NCI-H2227 (cell line): ENCODE measurements around the gene PTPN18.

Source experiments
- DNase-seq: peaks from one replicate; lab custom pipeline; 2025; ENCODE audit not compliant: unreplicated experiment; lab: John Stamatoyannopoulos, UW

Gene PTPN18

DNA sequence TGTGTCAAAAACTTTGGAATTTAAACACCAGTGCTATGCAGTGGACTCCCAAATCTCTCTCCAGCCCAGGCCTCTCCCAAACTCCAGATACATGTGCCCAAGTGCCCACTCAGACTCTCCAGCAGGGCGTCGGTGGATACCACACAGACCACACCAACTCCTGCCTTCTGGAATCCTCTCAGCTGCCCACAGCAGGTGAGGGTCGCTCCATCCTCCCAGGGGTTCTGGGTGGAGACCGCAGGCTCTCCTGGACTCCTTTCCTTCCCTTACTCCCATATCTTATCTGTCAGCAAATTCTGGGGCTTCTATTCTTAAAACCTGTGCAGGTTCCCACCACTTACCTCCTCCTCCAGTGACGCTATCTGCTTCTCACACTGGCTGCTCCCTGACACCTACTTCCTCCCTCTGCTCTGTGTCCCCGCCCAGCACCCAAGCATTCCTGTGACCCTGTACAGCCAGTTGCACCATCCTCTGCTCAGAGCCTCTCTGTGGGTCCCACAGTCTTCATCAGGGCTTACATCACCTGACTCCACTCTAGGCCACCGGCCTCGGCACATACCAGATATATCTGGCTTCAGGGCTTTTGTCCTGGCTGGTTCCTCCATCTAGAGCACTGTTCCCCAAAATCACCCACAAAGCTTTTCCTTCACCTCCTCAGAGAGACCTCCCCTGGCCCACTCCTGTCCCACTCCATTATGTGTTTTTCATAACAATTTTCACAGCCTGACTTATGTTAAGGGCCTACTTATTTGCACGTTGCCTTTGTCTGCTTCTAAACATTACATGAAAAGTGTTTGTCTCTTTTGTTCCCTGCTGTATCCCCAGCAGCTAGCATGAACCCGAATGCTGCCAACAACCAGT, 15.7 kb upstream of the PTPN18 start:
- no peak for DNase-seq

DNA sequence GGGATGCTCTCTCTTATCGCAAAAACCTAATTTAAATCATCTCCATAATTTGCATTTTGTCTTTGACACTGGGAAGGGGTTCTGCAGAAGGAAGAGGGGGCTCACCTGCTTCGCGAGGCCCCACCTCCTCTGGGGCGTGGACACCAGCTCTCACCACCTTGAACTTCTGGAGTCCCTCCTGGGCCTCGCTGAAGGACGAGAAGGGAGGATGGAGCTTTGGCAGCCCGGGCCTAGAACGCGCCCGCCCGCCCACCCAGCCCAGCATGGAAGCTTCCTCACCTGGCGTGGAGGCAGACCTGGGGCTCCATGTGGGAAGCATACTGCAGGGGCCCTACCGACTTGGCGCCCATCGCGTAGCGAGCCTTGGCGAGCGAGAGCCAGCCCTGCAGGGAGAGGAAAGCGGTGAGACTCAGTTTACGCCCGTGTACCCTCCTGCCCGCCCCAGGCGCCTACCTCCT, 14.3 kb upstream of the PTPN18 start:
- DNase-seq, result peak; percentile 59

DNA sequence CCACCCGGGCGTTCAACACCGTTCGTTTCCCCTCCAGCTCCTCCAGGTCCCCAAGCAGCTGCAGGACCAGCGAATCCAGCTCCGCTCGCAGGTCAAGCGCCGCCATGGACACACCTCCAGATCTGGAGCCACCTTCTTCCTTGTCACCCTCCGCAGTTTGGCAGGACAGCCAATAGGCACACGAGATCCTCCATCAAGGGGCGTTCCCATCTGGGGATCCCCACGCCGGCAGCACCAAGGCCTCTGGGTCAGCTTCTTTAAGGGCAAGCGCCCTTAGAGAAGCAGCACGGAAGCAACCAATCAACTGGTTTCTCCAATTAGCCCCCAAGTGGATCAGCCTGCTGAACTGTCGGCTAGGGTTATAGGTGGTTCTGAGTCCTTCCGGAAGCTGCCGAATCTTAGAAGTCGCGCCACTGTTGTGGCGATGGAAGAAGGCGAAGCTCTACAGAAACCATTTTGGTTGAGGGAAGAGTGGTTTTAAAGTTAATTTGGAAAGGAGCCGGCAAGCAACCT, 13.8 kb upstream of the PTPN18 start:
- DNase-seq, result peak; percentile 96

DNA sequence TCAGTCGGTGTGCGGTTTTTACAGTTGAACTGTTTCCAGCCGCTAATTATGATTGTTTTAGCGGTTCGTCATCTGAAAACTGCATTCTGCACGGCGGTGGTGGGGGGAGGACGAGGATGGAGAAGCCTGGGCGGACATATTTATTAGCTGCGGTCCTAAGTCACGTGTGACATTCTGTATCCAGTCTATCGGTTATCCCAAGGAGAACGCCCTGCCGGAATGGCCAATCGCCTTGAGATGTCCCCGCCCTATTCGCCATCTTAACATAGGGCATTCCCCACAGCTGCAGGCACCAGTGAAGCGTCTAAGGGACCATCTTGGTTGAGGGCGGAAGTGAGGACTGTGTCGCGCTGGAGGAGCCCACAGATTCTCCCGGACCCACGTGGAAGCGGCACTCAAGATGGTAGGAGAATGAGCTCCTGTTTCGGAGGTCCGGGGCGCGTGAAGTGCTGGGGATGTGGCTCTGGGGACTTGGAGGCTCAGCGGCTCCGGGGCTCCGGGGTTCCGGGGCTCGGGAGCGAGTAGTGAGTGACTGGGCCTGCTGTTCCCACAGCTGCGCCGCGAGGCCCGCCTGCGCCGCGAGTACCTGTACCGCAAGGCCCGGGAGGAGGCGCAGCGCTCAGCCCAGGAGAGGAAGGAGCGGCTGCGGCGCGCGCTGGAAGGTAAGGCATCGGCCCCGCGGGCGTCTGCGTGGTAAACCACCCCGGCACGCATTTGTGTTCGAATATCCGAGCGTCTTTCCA, 13.2 kb upstream of the PTPN18 start, which contains the start of gene IMP4:
TSS of gene IMP4 (plus strand) at position 365 of the 743 bp plus-strand sequence. CDS start at position 401, 36 bp downstream.
- peak; percentile 100 for DNase-seq

DNA sequence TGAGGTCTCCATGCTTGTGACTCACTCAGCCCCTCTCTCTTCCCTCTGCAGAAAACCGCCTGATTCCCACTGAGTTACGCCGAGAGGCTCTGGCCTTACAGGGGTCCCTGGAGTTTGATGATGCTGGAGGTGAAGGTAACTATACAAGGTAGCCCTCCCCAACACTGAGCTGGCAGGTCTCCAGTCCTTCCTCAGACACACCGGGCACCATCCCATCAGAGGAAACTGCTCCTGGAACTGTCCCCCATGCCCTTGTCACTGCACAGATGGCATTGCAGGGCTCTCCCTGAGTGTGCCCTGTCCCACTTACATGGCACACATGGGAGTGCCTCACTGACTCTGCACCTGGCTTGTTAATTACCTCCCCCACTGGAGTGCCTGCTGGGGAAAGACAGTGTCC, 11.3 kb upstream of the PTPN18 start:
- no peak for DNase-seq

DNA sequence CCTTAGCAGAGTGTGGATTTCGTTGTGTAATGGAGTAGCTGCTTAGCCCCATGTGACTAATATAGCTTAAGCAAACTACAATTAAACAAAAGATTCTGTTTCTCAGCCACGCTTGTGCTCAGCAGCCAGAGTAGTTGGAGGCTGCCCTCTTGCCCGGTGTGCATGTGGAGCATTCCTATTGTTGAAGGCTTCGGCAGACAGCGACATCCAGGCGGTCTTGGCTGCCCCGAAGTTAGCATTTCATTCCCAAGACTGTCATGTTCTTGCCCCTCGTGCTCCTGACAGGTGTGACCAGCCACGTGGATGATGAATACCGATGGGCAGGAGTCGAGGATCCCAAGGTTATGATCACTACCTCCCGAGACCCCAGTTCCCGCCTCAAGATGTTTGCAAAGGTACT, 10.8 kb upstream of the PTPN18 start:
- no peak for DNase-seq

DNA sequence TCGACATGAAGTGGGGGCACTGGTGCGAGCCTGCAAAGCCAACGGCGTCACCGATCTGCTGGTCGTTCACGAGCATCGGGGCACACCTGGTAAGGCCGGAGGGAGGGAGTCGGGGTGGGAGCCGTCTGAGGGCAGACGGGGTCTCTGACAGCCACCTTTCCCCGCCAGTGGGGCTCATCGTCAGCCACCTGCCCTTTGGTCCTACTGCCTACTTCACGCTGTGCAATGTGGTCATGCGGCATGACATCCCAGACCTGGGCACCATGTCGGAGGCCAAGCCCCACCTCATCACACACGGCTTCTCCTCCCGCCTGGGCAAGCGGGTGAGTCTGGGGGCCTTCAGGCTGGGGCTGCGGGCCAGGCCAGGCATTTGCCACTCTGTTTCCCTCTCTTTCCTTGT, 10.2 kb upstream of the PTPN18 start:
- DNase-seq, result no peak

DNA sequence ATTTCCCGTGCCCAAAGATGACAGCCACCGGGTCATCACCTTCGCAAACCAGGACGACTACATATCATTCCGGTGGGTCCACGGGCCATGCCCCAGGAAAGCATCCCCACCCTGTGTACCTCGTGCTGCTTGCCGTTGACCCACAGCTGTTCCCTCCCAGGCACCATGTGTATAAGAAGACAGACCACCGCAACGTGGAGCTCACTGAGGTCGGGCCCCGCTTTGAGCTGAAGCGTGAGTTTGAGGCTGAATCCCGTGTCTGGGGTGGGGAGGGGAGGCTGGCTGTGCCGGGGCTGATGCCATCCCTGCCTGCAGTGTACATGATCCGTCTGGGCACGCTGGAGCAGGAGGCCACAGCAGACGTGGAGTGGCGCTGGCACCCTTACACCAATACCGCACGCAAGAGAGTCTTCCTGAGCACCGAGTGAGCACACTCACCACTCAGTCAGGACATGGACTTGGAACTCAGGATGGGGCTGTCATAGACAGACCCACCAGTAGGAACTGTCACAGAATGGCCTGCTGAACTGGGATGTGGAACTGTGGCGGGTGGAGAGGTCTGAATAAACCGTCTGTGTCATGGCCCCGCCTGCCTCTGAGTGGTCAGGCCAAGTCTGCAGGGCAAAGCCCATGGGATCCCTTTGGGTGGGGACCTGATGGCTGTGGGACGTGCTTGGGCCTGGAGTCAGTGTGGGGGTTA, 9.7 kb upstream of the PTPN18 start:
- no peak for DNase-seq

DNA sequence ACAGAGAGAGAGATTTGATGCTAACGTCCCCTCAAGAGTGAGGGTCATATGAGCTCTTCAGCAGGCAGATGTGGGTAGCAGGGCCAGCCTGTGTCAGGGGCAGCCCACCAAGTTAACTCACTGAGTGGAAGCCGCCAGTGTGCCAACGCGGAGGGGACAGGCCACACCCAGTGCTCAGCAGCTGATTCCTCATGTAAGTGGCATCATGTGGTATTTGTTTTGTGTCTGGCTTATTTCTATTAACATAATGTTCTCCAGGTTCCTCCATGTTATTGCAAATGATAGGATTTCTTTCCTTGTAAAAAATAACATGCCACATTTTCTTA, 9.2 kb upstream of the PTPN18 start:
- DNase-seq, result no peak

DNA sequence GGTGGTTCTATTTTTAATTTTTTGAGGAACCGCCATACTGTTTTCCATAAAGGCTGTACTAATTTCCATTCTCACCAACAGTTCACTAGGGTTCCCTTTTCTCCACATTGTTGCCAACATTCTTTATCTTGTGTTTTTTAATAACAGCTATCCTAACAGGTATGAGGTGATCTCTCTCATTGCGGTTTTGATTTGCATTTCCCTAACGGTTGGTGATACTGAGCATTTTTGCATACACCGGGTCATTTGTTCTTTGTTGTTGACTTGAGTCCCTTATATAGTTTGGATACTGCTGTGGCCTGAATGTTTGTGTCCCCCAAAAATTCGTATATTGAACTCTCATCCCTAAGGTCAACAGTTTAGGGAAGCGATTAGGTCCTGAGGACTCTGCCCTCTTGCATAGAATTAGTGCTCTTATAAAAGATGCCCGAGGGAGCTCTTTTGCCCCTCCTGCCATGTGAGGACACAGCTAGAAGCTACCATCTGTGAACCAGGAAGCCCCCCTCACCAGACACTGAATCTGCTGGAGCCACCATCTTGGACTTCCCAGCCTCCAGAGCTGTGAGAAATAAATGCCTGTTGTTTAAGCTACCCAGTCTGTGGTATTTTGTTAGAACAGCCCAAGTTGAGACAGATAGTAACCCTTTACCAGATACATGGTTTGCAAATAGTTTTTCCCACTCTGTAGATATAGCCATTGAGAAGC, 8.5 kb upstream of the PTPN18 start:
- DNase-seq, result no peak

DNA sequence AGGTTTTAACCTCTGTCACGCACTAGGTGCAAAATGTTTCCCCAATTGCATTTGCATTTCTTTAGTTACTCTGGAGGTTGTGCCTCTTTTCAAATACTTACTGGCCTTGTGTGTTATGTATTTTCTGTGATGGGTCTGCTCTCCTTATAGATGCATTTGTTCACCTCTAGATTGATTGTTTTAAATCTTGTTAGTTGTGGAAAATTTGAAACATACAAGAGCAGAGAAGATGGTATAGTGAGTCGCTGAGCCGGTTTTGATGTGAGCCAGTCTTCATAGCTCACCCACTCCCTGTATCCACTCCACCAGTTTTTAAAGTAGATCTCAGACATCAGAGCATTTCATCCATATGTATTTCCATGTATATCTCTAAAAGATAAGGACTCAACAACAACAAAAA, 6.7 kb upstream of the PTPN18 start:
- no peak for DNase-seq

DNA sequence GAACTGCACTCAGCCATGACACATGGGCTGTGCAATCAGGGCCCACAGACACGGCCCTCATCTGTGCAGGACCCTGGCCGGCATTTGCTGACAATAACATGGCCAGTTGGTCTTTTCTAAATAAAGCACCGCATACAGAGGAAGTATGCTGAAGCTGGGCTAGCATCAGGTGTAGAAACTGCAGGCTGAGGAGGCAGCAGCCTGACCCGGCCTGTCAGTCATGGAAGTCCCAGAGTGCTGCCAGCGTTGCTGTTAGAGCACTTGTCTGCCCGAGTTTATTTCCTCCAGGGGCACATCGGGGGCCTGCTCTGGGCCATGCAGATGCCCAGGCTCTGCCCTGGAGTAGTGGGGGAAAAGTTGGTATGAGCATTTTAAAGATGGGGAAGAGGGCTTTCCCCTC, 4.1 kb upstream of the PTPN18 start:
- no peak for DNase-seq

DNA sequence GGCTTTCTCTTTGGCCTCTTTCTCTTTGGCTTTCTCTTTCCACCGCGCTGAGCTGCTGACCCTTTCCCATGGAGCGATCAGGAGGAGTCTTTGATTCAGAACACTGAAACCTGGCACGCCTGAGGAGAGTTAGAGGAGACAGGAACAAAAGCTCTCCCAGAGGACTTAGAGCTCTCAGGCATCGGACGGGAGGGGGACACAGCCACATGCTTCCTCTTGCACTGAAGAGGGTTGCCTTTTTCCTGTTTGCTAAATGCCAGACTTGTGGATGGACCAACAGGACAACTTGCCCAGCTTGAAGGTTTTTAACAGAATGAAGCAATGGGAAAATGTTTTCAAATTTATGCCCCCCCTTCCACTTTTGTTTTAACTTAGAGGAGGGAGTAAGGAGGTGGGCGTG, 3.6 kb upstream of the PTPN18 start:
- DNase-seq, result no peak

DNA sequence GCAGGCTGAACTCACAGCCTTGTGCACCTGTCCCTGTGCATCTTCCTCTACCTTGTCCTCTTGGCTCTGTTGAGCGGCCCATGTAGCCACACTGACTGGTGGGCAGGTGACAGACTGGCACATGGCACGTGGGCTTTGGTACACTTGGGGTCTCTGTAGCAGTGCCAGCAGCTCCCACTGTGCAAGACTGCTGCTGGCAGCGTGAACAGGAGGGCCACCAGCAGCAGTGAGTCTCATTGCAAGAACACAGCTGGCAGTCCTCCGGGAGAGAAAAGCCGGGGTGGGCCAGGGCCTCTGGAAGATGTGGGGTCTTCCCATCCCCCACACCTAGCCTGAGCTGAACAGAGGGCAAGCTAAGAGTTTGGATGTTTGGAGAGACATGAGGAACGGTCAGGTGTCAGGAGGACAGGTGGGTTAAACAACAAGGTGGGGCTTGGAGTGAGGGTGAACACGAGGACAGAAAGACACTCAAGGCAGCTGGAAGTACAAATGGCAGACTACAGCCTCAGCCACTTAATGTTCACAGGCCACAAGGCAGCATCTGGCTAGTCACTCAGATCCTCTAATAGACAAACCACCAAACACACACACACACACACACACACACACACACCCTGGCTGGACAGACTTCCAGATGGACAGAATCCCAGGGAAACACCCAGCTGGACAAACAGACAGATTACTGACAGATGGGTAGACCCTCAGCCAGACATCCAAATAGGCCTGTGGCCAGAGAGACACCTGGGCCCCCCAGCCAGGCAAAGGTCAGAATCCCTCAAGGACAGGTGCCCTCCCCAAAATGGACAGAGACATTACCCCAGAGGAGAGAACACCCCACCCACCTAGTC, 2.3 kb upstream of the PTPN18 start:
- no peak for DNase-seq

DNA sequence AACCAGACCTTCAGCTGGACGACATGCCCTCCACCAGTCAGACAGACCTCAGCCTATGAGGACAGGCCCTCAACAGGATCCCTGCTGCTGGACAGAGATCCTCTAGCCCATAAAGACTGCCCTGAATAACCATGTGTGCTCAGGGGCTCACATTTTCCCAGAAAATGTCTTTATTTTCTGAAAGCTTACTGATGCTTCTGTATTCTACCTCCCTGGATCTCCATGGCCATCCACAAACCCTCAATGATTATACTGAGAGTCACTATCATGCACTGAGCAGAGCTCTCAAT, 1.8 kb upstream of the PTPN18 start:
- no peak for DNase-seq

DNA sequence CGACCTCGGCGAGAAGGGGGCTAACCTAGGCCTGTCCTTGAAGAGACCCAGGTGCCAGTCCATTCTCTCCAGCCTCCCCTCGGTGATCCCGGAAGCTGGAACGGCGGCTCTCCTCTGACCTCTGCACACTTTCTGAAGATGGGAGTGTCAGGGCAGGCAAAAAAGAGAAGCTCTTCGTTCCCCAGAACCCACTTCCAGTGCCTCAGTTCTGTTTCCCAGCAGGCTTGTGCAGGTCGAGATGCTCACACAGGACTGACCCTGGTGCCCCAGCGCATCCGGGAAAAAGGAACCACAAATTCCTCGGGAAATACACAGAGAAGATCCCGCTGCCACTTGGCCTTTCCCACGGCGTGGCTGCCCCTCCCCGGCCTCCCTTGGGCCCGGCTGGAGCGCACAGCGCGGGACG, 681 bp upstream of the PTPN18 start:
- DNase-seq, result no peak

DNA sequence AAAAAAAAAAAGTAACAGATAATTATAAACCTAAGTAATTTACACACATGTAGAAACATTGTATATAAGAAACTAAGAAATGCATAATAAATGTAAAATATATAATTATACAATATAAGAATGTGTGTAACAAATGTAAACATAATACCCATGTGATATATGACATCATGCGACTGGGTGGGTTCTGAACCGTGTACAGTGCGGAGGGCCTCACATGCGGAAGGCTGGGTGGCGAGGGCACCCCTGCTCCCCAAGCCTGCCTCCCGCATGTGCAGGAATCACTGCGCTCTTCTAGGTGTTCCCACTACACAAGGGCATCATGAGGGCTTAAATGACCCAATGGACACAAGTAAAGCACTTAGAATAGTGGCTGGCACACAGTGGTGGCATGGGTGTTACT, 2.0 kb downstream of the PTPN18 start:
- DNase-seq, result no peak

DNA sequence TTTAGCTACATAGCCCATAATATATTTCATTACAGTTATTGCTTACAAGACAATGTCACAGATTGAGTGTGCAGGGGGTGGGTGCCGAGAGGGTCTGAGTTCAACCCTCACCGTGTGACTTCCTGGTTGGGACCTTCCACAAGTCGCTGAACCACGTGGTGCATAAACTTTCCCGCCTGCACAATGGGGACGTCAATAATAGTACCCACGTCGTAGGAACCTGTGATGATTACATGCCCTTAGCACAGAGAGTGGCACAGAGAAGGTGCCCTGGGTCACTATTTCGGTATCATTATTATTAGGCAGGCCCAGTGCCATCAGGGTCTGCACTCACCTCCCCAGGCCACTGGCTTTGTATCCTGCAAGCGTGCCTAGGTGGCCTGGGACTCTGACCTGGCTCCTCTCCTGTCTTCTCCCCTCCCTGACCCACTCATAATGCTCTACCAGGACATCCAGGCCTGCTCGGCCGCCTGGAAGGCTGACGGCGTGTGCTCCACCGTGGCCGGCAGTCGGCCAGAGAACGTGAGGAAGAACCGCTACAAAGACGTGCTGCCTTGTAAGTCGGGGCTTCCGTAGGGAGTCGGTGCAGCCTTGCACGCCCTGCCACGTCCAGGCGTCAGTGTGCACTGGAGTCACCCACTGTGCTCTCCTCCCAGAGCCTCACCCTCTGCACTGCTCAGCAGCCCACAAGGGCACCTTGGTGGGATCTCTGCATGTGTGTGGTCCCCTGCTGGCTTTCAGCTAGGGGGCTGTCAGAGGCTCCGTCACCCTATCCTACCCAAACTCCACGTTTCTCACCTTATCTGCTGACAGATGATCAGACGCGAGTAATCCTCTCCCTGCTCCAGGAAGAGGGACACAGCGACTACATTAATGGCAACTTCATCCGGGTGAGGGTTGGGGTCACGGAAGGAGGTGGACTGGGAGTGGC, 2.8 kb downstream of the PTPN18 start:
- DNase-seq, result no peak

DNA sequence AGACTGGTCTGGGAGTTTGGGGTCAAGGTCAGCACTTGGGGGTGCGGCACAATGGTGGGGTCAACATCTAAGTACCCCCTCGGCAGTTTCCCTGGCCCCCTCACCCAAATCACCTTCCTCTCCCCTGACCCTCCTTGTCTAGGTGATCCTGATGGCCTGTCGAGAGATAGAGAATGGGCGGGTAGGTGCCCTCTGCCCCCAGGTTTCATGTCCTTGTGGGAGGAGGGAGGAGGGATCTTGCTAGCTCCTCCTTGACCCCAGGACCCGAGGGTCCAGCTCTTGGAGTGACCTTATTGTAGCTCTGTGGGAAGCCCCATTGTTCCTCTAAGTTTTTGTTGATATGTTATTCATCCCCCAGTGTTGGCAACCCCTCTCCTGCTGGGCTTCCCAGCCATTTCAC, 3.6 kb downstream of the PTPN18 start:
- no peak for DNase-seq
